Tongue (tissue), 2 donors: ENCODE measurements around the gene ZNRF1. TPM values are rescaled to one million over a fixed set of nuclear protein-coding genes. Genes with fewer than 3 reads are reported as not detected.

ENCODE experiments used
- DNase-seq: peaks from one replicate; pipeline ENCODE4 v3.0.0-alpha.2; 2015
- total RNA-seq: library from RNA; depleted of rRNA; stranded (reverse); fragments of >200 nt; gene quantifications from one replicate; pipeline ENCODE4 v1.2.3, GENCODE V29; 2014

The ZNRF1 gene
- total RNA-seq, 1 donor from 2014 or later = 31.3 TPM

GRCh38 chr16:75099075-75099667 lies 100.3 kb downstream of the ZNRF1 start:
- peak; percentile 56 for DNase-seq

DNA sequence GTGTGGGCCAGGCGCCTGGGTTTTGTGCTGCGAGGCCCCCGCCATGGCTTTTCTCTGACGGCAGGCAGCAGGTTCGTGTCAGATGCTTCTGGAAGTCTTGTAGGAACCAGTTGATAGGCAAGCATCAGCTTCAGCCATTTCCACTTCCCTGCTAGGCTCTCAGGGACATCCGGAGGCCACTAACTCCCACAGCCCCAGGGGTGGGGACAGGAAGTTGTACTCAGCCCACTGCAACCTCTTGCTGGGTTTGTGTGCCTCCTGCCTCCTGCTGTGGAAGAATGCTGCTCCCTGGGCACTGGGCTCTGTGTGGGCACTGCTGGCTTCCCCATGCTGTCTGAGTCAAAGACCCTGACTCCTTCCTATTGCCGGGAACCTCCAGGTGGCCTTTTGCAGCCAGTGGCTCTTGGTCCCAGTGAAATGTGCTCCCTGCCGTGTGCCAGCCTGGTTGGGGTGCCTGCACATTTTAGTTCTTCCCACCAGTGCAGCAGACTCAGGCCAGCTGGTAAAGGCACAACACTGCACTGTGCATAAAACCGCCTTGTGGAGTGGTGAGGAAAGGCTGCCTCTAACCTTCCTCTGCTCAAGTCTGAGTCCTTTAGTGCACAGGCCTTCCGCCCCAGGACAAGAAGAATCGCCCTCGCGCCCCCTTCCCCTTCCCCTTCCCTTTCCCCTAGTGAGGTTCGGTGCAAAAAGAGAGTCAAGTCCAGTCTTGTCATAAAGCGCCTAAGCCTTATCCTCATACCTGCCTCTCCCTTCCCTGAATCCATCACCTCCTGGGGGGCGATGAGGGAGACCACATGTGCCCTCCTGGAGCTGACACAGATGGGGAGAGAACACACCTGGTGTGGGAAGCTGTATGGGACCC lies 101.1 kb downstream of the ZNRF1 start:
- no peak for DNase-seq

DNA sequence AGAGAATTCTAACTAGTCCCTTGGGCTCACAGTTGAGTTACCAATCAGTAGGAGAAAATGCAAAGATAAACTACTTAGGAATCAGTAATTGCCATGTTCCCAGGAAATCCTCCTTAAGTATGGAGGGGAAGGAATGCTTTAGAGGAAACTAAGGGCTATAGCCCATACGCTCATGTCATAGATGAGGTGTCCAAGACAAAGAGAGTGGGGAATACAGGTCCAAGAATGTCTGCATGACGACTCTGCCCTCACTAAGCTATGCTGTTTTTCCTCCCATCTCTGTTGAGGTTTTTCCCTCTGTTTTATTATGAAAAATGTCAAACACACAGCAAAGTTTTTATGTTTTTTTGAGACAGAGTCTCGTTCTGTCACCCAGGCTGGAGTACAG lies 101.8 kb downstream of the ZNRF1 start:
- DNase-seq = no peak

DNA sequence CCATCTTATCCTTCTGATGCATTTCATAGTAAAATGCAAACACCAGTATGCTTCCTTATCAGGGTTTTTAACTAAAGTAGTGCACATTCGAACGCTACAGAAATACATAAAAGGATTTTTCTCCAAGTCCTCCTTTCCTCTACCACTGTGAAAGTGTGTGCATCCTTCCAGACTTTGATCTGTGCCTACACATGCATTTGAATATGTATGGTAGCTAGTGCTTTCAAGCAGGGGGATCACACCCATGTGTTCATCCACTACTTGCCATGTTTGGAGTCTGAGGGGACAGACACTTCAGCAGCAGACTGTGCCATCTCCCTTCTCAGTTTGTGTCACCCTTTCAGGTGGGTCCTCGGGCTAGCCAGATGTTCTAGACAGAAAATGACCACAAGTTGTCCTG lies 102.8 kb downstream of the ZNRF1 start:
- no peak for DNase-seq

GRCh38 chr16:75102595-75102994 lies 103.8 kb downstream of the ZNRF1 start:
- DNase-seq = no peak

- no peak for DNase-seq
Measured at GRCh38 chr16:75103994-75104393, 105.2 kb downstream of the ZNRF1 start.

DNA sequence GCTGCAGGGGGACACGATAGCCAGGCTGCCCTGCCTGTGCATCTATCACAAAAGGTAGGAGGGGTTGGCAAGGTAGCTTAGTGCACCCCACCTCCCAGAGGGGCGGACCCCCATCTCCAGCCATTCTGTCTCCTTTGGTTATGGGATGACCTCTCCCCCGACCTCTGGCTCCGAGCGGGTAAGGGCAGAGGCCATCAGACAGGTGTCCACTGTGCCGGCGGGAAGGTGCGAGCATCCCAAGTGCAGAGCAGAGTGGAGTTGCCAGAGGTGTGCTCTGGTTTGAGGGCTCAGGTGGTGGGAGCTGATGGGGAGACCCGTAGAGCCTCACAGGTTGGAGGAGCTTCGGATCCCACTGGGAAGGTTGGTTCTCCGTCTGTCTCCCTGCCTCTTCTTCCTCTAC lies 106.0 kb downstream of the ZNRF1 start:
- DNase-seq = no peak

DNA sequence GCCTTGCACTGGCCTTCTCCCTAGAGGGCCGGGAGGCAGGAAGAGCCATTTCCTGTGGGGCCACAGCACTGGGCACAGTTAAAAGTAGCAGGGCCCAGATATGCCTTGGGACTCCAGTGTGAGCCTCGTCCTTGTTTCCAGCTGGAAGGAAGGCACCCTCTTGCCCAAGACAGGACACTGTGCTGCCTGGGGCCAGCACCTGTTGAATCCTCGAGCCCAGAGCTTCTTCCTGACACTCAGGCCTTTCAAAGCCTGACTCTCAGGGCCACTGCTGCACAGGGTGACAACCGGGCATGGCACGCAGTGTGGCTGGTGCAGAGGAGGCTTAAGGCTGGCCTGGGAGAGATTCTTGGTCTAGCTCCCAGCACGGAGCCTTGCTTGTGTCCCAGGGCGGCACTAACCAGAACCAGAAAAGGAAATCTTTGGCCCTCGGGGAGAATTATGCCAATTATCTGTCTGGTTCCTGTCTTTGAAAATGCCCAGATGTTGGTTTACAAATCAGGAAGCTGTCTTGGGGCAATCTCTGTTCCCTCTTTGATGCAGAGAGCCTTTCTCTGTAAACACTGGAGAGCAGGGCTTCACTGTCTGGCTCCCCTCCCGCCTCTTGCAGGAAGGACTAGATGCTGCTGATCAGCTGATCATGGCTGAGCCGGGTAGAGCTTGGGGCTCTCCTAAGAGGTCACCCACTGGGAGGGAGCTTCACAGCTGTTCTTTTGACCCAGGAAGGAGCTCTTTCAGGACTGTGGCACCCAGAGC lies 106.7 kb downstream of the ZNRF1 start:
- peak; percentile 34 for DNase-seq

GRCh38 chr16:75106351-75107274 lies 107.8 kb downstream of the ZNRF1 start:
- DNase-seq = no peak

- no peak for DNase-seq
Measured at GRCh38 chr16:75107505-75107904, 108.7 kb downstream of the ZNRF1 start.

DNA sequence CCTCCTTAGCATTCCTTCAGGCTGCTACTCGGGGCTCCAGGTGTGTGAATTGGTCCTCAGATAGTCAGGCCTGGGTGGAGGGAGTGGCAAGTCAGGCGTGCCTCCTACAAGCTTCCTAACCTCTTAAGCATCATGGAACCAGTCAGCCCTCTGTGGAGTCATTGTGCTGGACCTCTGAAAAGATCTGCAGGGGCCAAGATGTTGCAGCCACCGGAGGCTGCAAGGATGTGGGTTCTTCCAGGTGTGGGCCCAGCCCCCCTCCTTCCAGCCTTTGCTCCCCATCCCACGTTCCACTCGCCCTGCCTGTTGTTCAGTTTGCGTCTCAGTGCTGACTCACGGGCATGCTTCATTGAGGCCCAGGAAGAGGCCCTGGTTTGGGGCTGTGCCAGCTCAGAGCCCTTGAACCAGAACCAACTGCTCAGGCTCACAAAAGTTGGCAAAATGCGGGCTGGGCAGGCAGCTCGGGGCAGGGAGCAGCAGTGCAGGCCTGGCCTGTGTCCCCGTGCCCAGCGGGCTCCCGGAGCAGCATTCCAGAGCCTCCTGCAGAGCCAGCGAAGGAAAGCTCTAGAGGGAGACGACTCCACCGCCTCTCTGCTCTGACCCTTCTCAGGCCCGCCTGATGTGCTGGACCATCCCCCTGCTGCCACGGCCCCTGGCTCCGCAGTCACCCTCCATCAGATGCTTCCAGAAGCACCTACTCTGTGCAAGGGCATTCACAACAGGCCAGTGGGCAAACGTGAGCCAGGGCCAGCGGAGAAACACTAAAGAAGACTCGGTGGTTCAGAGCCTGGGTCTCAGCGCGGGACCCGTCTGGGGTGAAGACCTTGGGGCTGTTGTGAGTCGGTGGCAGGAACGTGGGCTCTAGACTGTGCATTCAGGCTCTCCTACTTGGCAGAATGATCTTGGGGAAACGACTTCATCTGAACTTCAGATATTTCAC lies 110.2 kb downstream of the ZNRF1 start:
- peak; percentile 87 for DNase-seq

- DNase-seq = peak; percentile 81
Measured at GRCh38 chr16:75109732-75110243, 111.0 kb downstream of the ZNRF1 start.

- peak; percentile 97 for DNase-seq
Measured at GRCh38 chr16:75110637-75111513, 112.1 kb downstream of the ZNRF1 start.

DNA sequence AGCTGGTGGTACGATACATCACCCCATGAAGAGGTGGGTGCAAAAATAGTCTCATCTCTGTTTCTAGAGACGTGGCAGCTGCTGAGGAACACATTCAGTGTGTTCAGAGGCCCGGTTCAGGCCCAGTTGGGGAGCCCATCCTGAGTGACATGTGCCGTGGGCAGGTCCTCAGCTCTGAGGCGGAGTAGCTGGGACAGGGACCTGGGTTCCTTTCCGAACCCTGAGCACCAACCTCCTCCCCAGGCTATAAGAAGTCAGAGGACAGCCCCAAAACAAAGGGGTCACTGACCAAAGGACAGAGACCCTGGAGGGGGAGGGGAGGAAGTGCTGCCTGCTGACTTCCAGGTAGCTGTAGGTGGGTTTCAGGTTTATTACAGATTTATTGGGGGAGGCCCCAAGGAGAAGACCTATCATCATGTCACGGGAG lies 112.7 kb downstream of the ZNRF1 start:
- DNase-seq = no peak

DNA sequence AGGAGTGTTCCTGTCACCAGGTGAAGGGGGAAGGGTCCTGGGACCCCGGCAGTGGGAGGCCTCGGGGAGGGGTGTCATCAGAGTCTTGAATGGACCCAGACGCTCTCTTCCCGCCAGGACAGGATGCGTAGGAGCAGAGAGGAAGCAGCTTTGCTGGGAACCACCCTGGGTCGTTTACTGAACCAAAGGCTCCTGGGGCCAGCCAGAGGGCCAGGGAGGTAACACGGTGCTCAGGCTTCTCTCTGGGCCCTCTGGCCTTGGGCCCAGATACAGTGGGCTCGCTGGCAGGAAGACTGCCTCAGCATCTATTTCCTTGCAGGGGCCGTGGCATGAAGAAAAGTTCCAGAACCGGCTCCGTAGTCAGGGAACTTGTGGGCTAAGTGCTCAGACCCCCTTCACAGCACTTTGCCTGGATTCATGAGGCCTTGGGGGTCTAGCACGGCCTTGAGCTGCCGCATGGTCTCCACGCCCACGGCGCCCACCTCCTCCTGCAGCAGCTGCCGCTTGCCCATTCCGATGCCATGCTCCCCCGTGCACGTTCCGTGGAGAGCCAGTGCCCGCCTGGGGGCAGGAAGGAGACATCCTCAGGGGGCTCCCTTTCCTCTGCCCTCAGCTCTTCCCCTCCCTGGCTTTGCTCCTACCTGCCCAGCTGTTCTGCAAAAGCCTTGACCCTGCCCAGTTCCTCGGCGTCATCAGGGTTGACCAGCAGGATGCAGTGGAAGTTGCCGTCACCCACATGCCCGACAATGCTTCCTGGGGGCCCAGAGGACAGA lies 113.3 kb downstream of the ZNRF1 start:
- DNase-seq = no peak

DNA sequence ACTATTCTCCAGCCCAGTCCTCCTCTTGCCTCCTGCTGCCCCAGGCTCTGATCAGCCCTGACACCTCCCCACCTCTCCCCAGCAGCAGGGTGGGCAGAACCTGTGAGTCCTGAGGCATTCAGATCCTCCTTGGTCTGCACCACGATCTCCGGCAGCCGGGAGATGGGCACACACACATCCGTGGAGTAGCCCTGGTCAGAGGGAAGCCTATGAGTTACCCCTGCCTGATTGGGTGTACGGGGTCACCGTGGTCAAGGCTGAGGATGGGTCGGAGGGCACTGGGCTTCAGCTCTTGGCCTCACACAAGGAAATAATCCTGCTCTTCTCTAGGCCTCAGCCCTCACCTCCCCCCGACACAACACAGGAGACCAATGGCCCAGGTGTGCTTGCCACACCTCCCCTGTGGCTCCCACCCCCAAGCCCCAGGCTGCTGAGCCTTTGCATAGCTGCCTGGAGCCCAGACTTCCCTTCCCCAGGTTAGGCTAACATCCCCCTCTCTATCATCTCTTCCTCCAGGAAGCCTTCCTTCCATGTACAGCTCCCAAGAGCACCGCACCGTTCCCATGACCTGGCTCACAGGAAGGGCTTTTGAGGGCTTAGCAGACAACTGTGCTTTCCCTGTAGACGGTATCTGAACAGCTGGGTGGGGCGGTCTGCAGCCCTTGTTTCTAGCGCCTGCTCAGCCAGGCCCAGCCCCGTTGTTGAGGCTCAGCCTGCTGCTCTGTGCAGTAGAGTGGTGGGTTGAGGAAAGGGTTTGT lies 114.1 kb downstream of the ZNRF1 start:
- peak; percentile 60 for DNase-seq

- no peak for DNase-seq
Measured at GRCh38 chr16:75113541-75114121, 114.8 kb downstream of the ZNRF1 start.
